NCI-H2196 (cell line): ENCODE results near the gene ADGRB2.
A peak's percentile ranks its signal among the peaks of the same experiment; 100 is the strongest.

Source experiments
- DNase-seq: peaks from one replicate; lab custom pipeline; 2025; ENCODE audit not compliant: unreplicated experiment; lab: John Stamatoyannopoulos, UW

The ADGRB2 gene

GRCh38 chr1:31795801-31796621 lies 31.9 kb upstream of the ADGRB2 start:
- DNase-seq = peak; percentile 33

DNA sequence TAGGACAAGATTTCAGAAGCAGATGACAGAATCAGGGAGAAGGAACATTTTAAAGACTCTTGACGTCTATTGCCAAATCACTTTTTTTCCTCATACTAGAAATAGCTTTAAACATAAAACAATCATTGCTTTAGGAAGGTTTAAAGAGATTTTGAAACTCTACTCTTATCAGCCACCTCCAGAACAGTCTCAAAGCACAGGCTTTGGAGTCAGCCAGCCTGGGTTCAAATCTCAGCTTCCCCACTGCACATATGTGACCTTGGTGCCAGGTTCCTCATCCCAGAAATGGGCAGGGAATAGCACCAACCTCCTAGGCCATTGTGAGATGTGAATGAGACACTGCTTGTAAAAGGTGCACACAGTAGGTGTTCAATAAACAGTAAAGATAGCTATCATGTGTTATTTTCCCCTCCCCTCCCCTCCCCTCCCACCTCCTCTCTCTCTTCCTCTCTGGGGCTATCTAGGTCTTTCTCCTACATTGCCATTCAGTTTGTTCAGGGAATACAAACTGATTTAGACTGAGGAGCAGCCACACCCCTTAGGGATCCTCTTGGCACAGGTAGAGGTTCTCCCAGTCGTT lies 31.0 kb upstream of the ADGRB2 start:
- DNase-seq = no peak

- no peak for DNase-seq
These were observed 29.6 kb upstream of the ADGRB2 start for GRCh38 chr1:31793586-31794285.

DNA sequence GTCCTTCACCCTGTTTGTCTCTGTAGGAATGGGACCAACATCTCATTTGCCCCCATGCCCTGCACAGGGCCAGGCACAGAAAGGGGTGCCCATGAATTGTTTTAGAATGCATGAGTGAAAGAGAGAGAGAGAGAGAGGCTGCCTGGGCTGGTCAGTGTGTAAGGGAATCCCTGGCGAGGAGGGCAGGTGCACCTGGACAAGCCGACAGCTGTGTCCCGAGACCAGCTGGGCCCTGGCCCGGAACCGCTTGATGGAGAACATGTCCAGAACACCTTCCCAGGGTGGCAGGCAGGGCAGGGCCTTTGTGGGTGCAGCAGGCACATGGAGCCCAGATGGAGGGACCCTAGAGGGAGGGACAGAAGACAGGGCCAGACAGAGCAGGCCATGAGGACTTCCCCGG lies 28.9 kb upstream of the ADGRB2 start:
- no peak for DNase-seq

DNA sequence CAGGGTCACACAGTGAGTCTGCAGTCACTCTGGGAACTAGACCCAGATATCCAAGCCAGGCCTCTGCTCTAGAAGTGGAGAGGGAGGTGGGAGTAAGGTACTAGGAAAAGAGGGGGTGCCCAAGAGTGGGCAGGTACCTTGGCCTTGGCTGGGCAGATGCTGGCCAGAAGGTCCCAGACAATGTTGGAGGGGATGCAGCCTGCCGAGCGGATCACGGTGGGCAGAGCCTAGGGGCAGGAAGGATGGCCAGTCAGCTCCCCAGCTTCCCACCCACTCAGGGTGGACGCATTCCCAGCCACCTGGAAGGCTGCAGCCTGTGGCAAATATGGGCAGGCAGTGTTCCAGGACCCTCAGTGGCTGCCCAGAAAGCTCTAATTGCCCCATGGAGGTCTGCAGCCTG lies 28.4 kb upstream of the ADGRB2 start:
- DNase-seq = no peak

GRCh38 chr1:31792116-31792515 lies 28.0 kb upstream of the ADGRB2 start:
- DNase-seq = no peak

- no peak for DNase-seq
These were observed 27.2 kb upstream of the ADGRB2 start for GRCh38 chr1:31791131-31791858.

DNA sequence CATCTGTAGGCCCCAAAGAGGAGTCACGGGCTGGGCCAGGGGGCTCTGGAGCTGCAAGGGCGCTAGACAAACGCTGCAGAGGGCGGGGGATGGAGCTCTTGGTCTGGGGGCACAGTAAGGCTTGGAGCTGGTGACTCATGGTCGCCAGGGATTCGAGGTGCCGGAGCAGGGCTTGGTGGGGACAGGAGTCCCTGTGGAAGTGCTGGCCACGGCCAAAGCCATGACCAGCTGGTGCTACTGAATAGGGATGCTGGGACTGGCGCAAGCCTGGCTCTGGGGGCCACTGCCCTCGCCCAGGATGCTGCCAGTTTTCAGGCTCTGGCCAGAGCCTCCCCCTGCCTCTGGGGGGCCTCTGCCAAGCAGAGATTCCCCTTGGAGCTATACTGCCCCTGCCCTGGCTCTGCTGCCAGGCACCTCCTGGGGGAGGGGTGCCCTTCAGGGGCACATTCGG lies 26.5 kb upstream of the ADGRB2 start:
- no peak for DNase-seq

DNA sequence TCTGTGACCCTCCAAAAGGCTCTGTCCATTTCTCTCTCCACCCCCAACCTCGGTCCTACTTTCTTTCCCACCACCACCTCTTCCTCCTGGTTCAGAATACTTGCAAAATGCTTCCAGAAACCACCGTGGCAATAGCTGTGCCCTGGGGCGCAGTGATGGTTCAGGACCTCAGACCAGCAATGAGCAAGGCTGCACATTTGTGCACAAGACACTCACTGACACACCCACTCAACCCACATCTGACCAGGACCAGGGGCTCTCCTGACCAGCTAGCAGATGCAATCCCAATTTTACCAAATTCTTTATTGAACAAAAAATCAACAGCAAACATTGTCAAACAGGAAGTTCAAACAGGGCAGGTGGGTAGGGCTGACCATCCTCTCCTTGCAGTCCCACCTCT lies 26.0 kb upstream of the ADGRB2 start:
- DNase-seq = no peak

DNA sequence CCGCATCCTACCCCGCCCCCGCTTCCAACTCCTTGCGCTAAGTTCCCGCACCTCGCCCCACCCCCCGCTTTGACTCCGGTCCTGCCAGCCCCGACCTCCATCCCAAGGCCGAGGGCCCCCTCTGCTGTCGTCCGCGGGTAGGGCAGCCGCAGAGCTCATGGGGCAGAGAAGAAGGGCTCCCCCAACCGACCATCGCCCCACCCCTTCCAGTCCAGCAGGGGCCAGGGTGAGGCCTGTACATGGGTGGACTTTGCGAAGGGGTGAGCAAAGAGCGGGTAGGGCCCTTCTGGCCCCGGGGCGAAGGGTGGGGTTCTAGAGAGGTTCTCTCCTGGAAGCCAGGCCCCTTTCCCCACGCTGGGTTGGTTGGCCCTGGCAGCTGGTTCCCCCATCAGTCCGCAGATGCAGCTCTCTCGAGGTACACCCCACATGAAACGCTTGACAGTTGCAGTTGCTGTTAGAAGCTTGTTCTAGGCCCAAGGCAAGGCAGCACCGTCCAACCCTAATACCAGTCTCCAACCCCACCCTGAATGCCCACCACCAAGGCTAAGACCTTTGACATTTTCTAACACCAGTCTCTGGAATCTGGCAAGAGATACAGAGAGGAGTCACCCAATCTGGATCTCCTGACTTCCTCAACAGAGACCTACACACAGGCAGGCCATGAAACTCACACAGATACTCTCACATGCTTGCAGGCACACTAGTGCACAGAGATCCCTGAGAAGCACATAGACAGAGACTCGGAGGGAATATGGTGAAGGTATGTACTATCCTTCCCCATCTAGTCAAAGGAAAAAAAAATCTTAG lies 25.3 kb upstream of the ADGRB2 start:
- peak; percentile 91 for DNase-seq

- no peak for DNase-seq
These were observed 24.7 kb upstream of the ADGRB2 start for GRCh38 chr1:31788825-31789256.

DNA sequence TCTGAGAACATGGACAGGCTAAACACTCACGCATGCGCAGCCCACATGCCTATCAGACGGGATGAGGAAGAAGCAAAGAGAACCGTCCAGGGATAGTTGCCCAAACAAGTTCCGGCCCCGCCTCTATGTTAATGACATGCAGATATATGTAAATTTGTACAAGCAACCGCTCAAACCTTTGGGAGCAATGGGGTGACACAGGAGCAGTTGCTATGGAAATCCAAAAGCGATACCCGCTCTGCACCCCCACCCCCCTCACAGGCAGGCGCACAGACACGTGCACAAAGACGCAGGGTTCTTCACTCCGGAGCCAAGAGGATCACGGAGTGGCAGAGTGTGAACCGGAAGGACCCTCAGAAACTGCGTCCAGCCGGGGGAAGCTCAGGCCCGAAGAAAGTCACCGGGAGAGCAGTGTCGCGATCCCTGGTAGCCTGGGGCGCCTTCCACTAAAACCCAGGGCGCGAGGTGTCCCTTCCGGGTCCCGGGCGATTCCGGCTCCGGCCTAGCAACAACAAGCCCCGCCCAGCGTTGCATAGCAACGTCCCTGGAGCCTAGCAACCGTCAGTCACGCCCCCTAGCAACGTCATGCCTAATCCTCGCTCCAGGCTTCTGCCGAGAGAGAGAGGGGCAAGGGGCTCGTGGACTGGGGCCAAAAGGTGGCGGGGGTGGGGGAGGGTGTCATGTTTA lies 24.1 kb upstream of the ADGRB2 start:
- peak; percentile 94 for DNase-seq

DNA sequence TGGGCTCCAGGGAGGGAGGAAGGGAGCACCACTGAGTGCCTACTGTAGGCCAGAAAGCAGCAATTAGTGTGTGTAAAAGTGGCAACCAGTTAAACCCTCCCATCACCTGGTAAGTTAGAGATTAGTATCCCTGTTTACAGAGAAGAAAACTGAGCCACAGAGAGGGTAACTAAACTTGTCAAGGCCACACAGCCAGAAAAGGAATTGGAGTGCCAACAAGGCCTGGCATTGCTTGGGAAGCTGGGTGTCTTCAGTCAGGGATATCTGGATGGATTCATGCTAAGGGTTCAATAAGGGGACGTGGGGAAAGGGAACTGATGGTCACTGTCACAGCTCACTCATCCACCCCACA lies 23.6 kb upstream of the ADGRB2 start:
- no peak for DNase-seq

- DNase-seq = no peak
These were observed 23.1 kb upstream of the ADGRB2 start for GRCh38 chr1:31787261-31787660.

DNA sequence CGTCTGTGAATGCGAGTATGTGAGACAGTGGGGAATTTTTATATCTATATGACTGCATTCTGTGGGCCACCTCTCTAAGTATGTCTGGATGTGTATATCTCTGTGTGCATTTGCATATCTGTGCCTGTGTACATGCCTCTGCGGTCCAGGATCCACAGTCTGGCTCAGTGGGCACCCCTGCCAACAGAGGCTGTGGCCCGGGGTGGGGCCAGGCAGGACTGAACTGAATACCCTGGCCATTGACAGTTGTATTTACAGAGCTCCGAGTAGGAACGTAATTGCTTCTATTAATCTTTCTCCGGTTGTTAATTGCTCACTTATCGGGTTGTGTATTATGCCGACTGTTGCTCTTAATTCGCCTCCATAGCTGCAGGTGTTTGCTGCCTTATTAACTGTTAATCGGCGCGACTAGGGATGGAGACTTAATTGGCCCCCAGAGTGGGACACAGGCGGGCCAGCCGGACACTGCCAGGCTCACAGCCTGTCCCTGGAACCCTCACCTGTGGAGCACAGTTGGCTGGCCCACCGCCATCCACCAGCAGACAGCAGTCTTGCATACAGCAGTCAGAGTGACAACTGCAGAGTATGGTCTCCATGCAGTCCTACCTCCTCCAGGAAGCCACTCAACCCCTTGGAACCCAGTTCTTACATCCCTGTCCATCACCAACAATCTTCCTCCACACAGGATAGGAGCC lies 22.4 kb upstream of the ADGRB2 start:
- DNase-seq = no peak

- no peak for DNase-seq
These were observed 21.8 kb upstream of the ADGRB2 start for GRCh38 chr1:31785947-31786290.

DNA sequence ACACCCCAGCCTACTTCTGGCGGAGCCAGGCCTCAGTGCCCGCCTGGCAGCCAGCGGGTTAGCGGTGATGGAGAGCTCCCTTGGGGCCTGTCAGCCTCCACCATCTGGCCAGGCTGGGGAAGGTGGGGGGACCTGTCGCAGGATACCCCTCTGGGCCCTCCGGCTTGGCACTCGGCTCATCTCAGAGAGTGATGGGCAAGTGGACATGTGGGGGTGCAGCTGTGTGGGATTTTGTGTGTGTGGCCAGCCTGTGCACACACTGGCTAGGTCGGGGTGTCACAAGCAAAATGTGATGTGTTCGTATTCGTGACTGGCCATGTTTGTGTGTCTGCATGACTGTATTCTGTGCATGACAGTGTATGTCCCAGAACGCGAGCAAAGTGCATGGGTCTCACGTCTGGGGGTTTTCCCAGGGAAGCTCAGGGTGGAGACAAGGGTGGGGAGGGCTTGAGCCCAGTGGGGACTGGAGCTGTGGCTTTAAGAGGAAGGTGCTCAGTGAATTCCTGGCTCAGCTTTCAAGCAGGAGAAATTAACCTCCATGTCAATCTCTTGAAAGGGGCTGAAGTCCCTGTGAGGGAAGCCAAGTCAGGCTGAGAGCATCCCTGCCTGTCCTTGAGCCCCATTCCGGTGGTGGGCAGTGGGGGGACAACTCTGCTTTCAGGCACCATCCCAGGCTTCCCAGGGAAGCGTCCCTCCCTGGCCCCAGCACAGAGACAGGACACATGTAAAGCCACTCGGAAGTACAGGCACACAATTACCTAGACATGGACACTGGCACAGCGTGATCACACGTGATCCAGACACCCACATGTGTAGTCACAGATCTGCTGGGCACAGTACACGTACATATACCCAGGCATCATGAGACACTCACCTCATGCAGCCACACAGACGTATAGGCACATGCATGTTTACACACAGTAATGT lies 21.1 kb upstream of the ADGRB2 start:
- no peak for DNase-seq

DNA sequence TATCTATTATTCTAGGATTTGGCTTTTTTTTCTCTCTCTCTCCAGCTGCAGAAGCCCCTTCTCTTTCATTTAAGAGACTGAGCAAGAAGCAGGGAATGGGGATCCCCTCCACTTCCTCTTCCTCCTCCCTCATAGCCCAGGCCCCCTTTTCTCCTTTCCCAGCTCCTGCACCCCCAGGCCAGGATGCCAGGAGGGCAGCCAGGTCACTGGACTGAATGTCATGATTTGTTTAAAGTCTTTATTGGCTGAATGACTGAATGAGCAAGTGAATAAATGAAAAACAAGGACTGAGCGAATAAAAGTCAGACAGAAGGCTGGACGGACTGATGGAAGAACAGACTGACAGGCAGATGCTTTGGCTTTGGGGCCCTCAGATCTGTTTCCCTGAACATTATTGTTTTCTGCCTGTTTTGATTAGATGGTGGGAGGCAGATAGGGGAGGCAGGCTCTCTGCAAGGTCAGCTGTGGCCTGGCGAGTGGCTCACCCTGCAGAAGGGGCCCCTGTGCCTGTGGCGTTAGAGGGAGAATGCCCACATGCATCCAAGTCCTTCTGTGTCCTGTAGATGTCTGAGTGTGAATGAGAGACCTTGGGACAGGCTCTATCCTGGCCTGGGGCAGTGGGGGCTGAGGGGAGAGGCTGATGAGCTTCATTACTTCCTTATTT lies 20.3 kb upstream of the ADGRB2 start:
- no peak for DNase-seq
